Left ventricle myocardium inferior (tissue), 1 donor: Measurements from ENCODE around the gene TTC17. TPM values are rescaled to one million over a fixed set of nuclear protein-coding genes. Genes with fewer than 3 reads are reported as not detected.

Experiments
- DNase-seq: peaks from one replicate; pipeline ENCODE4 v3.0.0-alpha.2; 2020
- H3K27ac ChIP-seq: fragments of 200-600 bp; replicated peaks from 2 replicates; pipeline ENCODE4 v1.8.0; 2021
- H3K27me3 ChIP-seq: fragments of 200-600 bp; 2 replicates; pipeline ENCODE4 v1.8.0; 2021; ENCODE audit warnings: low read depth
- H3K36me3 ChIP-seq: fragments of 200-600 bp; 2 replicates; pipeline ENCODE4 v1.8.0; 2021
- H3K4me1 ChIP-seq: fragments of 200-600 bp; 2 replicates; pipeline ENCODE4 v1.8.0; 2021
- H3K4me3 ChIP-seq: fragments of 200-600 bp; 2 replicates; pipeline ENCODE4 v1.8.0; 2021; ENCODE audit warnings: mild to moderate bottlenecking, moderate library complexity
- H3K9me3 ChIP-seq: fragments of 200-600 bp; replicated peaks from 2 replicates; pipeline ENCODE4 v1.8.0; 2021
- CTCF ChIP-seq: fragments of 200-600 bp; IDR thresholded peaks from 2 replicates; pipeline ENCODE4 v1.8.0; 2021; ENCODE audit warnings: antibody characterized with exemption, mild to moderate bottlenecking, borderline replicate concordance
- intact Hi-C: fragments of 100-400 bp; cut with micrococcal nuclease; formaldehyde crosslinking; loops from one replicate; pipeline ENCODE4 v1.11.0; 2022
- total RNA-seq: library from RNA; stranded (reverse); fragmentation: NEBNext Ultra II Directional; extraction: Animal tissue kit (Norgen Biotek cat#: 25700); gene quantifications from one replicate; pipeline ENCODE4 v1.2.1, GENCODE V29; 2021
- donor health status: DM: no; HTN: yes; CAD: no; lungs with severe emphysema.

Gene TTC17
- total RNA-seq, 1 donor from 2014 or later: 29.4 TPM

GRCh38 chr11:43497144-43497543 lies 138.4 kb downstream of the TTC17 start:
- H3K4me1 ChIP-seq: no peaks in the 10 kb centered on the region
- no peaks in the 10 kb centered on the region for H3K27me3 ChIP-seq
- peaks cover 34% of the 10 kb centered on the region for H3K36me3 ChIP-seq
- no peak overlapping the region for H3K4me3 ChIP-seq
- DNase-seq: no peak
- no peak overlapping the region for H3K27ac ChIP-seq
- no peaks in the 10 kb centered on the region for H3K9me3 ChIP-seq
- no peak for TF ChIP-seq CTCF
- intact Hi-C loops: no loop called here

DNA sequence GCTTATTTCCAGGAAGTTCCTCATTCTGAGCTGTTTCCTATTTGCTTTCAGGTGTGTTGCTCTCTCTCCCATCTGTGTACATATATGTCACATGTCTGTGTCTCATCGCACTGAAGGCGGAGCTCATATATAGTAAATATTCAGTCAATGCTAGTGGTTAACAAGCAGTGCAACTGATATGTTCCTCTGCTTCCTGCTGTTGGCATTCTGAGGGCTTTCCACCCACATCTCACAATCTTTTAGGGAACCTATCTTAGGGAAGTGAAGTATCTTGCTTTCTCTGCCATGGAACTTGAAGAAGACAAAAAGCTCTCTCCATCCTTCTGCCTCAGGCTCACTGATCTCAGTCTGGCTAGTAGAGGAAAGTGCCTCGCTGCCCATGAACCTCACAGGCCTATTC lies 139.8 kb downstream of the TTC17 start:
- Histone ChIP-seq H3K4me1 (no peaks in the 10 kb centered on the region), H3K36me3 (peaks cover 19% of the 10 kb centered on the region), H3K9me3 (no peaks in the 10 kb centered on the region), H3K4me3 (no peak overlapping the region), H3K27ac (no peak overlapping the region), H3K27me3 (peaks cover 11% of the 10 kb centered on the region)
- intact Hi-C loops: no loop called here
- no peak for TF ChIP-seq CTCF
- DNase-seq: no peak

DNA sequence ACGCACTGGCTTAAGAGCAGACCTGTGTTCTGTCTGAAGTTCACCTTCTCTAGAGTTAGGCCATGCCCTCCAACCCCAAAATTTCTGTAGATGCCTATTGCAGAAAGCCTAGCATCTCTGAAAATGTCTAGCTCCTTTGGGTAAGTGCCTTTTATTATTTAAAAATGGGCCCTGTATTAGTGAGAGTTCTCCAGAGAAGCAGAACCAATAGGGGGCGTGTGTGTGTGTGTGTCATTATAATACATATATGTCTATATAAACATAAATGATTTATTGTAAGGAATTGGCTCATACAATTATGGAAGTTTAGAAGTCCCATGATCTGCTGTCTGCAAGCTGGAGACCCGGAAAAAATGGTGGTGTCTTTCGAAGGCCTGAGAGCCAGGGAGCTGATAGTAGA lies 144.7 kb downstream of the TTC17 start:
- DNase-seq: no peak
- TF ChIP-seq CTCF: no peak
- intact Hi-C loops: no loop called here
- Histone ChIP-seq H3K4me3 (no peak overlapping the region), H3K4me1 (no peaks in the 10 kb centered on the region), H3K9me3 (no peaks in the 10 kb centered on the region), H3K36me3 (no peaks in the 10 kb centered on the region), H3K27ac (no peak overlapping the region), H3K27me3 (peaks cover 21% of the 10 kb centered on the region)

- Histone ChIP-seq H3K4me1 (no peaks in the 10 kb centered on the region), H3K4me3 (no peak overlapping the region), H3K27ac (no peak overlapping the region), H3K9me3 (no peaks in the 10 kb centered on the region), H3K27me3 (peaks cover 21% of the 10 kb centered on the region), H3K36me3 (no peaks in the 10 kb centered on the region)
- intact Hi-C loops: no loop called here
- DNase-seq: no peak
- peak; percentile 51 for TF ChIP-seq CTCF
These were observed 145.7 kb downstream of the TTC17 start for GRCh38 chr11:43504316-43504950.

DNA sequence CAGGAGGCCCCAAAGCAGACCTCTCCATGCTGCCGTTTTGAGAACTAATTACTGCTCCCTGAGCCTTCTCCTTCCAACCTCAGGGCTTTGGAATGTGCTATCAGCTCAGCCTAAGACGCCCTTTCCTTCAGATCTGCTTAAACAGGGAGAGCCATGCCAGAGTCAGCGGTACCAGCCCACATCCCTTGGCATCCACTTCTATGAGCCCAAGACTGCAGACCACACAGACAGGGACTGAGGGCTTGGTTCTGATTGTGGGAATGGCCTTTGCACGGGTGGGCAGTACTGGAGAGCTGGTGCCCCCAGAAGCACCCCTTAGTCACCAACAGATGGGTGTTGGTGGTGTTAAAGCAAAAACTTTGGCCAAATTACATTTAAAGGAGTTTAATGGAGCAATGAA lies 146.5 kb downstream of the TTC17 start:
- Histone ChIP-seq H3K36me3 (no peaks in the 10 kb centered on the region), H3K4me1 (no peaks in the 10 kb centered on the region), H3K27ac (no peak overlapping the region), H3K9me3 (no peaks in the 10 kb centered on the region), H3K27me3 (peaks cover 21% of the 10 kb centered on the region), H3K4me3 (no peak overlapping the region)
- intact Hi-C loops: no loop called here
- DNase-seq: no peak
- TF ChIP-seq CTCF: no peak
